HG03521 (cell line): ENCODE results near the gene UGGT2.
"Not testable (repeated sequence)": the region's sequence is repeated elsewhere in the genome, so short reads cannot be mapped to it uniquely, and the experiment has no call there.

Experiments
- ATAC-seq: cut with Tn5 transposase; IDR thresholded peaks from one replicate; pipeline ENCODE4 v1.9.1; 2021; ENCODE audit warnings: mild to moderate bottlenecking, moderate library complexity; ENCODE audit not compliant: unreplicated experiment

UGGT2 gene

DNA sequence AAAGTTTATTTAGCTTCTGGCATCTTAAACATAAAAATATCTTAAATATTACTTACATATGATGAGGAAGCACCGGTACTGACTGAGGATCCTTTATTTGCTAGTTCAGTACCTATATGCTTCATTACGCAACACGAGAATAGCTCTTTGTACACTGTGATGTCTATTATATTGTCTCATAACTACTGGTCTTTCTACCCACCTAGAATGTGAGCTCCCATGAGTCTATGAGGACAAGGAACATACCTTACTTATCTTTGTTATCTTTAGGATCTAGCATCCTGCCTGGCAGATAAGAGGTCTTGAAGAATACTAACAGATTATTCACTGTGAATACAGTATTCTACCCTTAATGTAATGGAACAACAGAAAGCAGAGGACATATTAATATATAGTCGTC lies 251.4 kb downstream of the UGGT2 start:
- no peak for ATAC-seq

DNA sequence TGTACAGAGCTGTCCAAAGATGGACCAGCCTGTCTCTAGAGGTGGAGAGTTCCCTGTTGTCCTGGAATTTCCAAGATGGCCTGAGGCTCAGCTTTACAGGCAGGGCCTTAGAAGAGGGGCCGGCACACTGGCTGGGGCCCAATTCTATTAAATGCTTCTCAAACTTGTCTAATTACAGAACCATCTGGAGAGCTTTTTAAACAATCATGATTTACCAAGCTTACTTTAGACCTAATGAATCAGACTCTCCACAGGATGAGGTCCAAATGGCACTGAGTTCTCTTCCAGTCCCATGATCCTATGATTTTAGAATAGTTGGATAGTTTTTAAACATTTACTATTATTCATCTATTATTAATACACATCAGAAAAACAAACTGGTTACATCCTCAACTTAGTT lies 252.8 kb downstream of the UGGT2 start:
- ATAC-seq, result no peak

DNA sequence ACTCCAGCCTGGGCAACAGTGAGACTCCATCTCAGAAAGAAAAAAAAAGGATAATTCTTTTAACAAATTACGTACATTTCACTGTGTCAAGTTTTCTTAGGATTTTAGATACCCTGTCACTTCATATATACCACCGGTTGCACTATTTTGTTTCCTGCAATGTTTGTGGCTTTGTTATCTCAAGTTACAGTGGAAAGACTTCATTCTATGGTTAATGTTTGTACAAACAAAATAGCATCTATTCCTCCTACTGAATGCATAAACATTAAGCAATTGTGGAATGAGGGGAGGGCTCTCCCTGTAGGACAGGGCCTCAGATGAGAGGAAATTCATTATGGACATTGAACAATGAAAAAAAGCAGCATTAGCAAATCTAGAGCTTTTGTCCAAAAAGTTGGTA lies 256.2 kb downstream of the UGGT2 start:
- no peak for ATAC-seq

DNA sequence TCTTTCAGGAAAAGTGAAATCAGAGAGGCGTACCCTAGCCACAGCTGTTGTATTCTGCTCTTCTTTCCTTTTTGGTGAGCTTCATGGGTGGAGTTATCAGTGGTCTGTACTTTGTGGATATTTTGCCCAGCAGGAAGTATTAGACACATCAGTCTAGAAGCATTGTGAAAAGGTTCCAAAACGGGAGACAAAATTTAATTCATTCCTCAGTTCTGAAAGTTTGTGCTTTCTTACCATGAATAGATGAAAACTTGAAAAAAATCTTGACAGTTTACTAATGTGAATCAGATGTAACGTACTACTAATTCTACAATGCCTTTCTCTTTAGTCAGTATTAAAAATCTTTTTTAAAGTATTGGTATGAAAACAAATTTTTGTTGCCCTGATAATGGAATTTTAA lies 259.4 kb downstream of the UGGT2 start:
- ATAC-seq, result no peak

DNA sequence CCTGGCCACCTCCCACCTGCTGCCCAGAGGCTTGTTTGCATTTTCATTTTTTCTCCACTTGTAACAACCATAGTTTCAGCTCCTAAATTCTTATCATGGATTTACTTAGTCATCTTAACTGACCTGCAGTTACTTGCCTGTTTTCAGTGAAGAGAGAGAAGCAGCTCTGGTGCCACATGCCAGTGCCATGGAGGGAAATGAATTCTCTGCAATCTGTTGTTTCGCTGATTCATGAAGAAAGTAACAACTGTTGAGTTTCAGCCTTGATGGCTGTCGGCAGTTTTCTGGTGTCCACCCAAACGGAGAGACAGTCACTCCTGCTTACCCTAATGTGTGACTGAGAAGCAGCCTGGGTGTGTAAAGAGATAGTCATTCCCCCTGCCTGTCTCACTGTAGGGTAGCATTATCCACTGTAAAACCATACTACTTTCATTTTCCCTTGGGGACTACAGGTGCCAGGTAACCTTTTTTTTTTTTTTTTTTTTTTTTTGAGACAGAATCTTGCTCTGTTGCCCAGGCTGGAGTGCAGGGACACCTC lies 260.1 kb downstream of the UGGT2 start:
- no peak for ATAC-seq

DNA sequence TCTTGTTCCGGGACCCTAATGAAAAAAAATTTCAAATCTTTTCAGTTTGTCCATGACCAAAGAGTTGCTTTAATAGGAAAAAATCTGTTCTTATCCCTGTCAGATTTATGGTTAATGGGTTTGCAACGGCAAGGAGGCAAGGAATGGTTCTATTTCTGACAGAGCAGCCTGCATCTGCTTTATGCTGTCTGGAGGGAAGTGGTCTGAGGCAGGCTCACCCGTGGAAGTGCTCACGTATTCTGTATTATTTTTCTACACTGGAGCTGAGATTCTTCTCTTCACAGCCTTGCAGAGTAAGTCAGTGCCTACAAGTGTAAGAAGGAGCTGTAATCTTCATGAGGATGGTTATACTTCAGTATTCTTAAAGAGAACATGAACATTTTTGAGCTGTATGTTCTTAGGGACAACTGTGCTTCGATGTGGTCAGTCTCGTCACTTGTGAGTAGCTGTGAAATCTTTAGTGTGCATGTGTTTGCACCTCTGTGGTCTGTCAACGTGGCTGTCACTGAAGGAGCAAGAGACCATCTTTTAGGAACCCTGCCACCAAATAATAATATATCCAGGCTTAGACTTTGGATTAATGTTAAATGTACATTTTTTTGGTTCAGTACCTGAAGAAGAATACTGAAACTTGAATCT lies 262.0 kb downstream of the UGGT2 start:
- no peak for ATAC-seq

DNA sequence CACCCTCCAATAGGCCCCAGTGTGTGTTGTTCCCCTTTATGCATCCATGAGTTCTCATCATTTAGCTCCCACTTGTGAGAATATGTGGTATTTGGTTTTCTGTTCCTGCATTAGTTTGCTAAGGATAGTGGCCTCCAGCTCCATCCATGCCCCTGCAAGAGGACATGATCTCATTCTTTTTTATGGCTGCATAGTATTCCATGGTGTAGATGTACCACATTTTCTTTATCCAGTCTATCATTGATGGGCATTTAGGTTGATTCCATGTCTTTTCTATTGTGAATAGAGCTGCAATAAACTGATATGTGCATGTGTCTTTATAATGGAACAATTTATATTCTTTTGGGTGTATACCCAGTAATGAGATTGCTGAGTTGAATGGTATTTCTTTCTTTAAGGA lies 263.9 kb downstream of the UGGT2 start:
- not testable (repeated sequence) for ATAC-seq

DNA sequence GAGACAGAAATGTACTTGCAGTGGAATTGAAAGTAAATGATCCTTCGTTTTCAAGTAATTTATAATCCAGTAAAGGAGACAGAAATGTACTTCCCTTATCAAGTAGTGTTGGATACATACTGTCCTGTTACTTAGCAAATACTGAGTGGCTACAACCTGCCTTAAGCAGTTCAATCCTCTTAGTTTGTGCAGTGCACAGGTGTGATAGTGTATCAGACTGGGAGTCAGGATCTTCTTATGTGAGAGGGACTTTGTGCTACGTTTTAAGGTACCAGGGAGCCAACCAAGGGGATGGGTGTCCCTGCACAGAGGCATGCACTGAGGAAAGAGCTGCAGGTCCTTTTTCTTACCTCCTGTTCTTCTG lies 265.1 kb downstream of the UGGT2 start:
- no peak for ATAC-seq

DNA sequence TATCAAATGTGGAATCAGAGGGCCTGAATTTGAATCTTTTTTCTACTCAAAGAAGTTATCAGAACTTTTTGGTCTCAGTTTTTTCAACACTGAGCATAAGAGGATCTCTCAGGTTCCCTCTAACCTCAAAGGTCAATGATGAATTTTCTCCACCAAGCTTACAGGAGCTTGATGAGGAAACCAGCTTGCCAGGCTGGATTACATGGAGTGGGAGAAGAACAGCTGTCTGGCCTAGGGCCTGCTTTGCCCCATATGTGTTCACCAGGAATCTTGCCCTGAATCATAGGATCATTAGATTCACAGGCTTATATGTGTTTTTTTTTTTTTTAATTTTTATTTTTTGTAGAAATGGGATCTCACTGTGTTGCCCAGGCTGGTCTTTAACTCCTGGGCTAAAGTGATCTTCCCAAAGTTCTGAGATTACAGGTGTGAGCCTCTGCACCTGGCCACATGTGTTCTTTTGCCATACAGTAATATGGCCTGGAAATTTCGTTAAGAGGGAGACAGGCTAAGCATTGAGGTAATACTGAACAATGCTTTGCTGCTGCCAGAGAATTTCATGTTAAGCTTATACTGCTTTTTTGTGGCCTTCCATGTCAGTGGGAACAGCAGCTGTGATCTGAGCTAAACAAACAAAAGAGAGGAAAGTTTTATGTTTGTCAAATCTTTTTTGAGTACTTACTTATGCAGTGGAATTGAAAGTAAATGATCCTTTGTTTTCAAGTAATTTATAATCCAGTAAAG lies 265.7 kb downstream of the UGGT2 start:
- ATAC-seq, result no peak

DNA sequence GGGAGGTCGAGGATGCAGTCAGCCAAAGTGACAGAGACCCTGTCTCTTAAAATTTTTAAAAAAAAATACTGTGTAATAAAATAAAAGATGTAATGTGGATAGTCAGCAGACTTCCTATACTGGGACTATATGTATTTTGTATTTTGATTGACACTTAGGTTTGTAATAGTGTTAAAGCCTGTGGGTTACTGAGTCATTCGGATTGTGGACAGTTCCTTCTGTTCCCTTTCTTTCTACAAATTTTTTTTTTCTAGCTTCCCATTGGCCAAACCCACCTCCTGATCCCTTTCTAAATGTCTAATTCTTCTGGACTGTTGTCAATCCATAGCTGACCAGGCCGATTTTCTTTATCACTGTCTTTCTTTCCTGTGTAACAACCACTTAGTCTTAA lies 268.3 kb downstream of the UGGT2 start:
- no peak for ATAC-seq

DNA sequence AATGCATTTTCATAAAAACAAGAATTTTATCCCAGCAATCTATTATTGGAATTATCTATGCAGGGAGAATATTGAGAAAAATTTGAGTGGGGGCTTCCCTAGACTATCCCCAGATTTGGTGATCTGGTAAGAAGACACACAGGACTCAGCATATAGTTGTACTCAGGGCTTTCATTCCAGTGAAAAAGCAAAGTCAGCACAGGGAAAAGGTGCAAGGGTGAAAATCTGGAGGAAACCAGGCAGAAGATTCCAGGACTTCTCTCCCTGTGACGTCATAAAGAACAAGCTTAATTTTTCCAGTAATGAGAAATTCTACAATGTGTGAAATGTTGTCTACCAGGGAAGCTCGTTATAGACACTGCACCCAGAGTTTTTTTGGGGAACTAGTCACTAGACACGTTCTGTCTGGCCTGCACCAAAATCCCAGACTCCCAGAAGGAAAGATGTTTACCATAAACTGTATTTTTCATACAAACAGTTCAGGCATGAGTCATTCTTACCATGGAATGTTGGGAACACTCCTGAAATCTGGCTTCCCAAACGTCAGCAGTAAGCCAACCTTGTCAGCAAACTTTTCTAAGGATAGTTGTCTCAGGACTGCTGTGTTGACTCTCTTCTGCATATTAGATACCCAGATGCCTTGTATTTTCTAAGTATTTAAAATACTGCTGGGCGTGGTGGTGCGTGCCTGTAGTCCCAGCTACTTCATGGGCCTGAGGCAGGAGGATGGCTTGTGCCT lies 268.9 kb downstream of the UGGT2 start:
- ATAC-seq, result no peak

DNA sequence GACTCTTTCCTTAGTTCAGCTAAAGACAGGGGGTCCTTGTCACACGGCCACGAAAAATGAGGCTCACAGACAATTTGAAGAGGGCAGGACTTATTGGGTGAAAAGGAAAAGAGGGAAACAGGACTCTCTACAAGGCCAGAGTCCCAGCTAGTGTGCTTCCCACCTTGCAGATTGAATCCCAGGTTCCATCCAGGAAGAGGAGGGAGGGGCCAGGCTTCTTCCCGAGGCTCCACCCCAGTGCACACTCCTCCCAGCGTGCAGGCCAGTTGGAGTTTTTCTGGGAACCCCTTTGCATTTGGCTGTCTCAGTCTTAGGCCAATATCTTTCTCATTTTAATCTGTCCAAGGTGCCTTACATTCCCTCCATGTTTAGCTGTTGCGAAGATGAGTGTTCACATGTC lies 269.5 kb downstream of the UGGT2 start:
- ATAC-seq, result no peak

DNA sequence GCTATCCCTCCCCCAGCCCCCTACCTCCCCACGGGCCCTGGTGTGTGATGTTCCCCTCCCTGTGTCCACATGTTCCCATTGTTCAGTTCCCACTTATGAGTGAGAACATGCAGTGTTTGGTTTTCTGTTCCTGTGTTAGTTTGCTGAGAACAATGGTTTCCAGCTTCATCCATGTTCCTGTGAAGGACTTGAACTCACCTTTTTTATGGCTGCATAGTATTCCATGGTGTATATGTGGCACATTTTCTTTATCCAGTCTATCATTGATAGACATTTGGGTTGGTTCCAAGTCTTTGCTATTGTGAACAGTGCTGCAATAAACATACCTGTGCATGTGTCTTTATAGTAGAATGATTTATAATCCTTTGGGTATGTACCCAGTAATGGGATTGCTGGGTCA lies 271.3 kb downstream of the UGGT2 start:
- ATAC-seq, result not testable (repeated sequence)

DNA sequence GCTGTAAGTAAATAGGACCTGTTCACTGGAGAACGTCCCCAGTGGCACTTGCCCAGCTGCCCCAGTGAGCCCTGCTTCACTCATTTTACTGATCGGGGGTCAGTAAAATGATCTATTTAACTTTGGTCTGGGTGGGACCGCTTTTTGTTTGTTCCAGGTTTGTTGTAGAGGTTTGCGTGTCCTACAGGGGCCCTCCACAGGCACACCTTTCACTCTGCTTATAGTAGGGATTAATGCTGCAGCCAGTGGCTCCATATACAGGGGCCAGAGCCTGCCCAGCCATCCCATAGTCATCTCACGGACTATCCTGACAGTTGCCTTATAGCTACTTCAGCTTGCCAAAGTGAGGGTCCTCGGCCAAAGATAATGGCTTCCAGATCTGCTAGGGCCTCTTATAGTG lies 272.2 kb downstream of the UGGT2 start:
- ATAC-seq, result no peak

DNA sequence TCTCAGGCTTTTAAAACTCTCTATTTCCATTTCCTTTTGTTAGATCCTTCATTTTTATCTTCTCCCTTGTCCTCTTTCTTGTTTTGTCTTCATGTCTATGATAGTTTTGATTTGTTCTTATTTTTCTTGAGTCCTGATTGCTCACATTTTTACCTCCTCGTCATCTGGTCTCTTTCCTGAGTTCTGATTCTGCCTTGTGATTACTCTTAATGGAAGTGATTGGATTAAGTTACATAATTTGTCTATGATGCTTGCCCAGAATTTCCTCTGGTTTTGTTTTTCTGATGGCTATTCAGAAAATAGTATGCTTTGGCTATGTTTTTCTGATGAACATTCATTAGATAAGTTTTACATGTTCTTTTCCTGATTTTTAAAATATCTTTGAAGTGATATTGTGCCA lies 273.7 kb downstream of the UGGT2 start:
- no peak for ATAC-seq

DNA sequence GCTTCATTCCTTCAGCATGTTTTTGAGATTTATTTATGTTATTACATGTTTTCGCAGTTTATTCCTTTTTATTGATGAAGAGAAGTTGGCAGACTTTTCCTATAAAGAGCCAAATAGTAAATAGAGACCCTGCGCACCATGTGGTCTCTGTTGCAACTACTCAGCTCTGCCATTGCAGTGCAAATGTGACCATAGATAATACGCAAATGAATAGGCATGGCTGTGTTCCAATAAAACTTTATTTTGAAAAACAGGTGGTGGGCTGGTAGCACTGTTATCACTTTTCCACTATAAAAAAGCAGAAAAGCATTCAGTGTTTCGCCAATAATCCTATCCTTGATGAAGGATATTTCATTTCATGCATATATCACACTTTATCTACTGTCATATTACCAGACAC lies 281.3 kb downstream of the UGGT2 start:
- no peak for ATAC-seq

DNA sequence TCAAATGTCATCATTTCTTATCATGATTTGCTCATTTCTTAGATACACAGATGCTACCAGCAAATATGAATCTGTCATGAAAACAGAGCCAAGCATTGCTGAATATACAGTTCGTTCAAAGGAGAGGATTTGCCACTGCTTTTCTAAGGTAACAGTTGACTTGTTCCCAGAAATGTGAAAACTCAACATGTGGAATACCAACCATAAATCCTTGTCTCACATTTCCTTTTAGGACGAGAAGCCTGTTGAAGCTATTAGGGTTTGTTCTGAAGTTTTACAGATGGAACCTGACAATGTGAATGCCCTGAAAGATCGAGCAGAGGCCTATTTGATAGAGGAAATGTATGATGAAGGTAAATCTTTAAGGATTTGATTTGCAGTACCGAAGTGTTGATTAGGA lies 289.6 kb downstream of the UGGT2 start:
- no peak for ATAC-seq

DNA sequence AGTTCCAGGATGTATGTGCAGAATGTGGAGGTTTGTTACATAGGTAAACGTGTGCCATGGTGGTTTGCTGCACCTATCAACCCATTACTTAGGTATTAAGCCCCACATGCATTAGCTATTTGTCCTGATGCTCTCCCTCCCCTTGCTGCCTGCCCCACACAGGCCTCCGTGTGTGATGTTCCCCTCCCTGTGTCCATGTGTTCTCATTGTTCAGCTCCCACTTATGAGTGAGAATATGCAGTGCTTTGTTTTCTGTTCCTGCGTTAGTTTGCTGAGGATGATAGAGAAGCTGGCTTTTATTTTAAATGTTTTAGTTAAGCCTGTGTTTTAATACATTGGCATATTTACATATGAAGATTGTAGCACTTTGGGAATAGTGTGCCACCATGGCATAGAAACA lies 290.6 kb downstream of the UGGT2 start:
- not testable (repeated sequence) for ATAC-seq

DNA sequence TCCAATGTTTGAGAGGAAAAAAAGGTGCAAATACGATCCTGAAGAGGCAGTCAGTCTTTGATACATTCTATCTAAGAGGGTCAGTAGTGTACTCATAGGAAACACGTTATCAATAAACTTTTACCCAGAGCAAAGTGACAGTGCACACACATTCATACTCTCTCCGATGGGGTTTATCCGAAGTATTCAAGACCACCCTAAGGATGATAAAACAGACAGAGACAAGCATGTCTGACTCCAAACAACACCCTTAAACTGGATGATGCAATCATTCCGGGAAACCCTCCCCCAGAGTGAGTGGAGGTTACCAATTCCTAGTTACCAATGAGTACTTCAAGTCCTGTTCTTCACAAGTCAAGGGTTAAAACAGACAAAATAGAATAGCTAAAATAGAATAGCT lies 297.1 kb downstream of the UGGT2 start:
- ATAC-seq, result no peak

DNA sequence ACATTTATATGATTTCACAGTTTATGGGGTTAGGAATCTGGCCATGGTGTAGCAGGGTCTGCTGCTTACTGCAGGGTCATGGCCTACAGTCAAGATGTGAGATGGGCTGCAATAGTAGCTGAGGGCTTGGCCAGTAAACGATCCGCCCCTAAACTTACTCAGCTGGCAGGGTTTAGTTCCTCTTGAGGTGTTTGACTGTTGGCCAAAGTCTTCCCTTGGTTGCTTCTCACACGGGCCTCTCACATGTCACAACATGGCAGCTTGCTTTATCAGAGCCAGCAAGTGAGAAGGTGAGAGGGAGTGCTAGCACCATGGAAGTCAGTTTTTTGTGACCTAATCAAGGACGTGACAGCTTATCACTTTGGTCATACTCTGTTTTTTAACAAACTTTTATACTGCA lies 299.1 kb downstream of the UGGT2 start:
- no peak for ATAC-seq

DNA sequence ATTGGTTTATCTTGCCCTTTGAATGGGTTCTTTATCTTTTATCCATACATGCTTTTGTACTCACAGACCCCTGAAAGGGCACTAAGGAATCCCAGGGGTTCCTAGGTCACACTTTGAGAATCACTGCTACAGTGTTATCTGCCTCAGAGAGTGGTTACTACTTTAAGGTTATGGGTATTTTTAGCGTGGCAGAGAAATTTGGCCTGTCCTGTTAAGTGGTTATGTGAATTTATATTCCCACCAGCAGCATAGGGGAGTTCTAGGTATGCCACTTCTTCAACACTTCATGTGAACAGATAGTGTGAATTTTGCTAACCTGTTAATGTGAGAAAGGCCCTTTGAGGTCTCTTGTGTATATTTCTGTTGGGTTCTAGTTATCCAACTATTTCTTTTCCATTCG lies 300.5 kb downstream of the UGGT2 start:
- no peak for ATAC-seq
